ENCODE results near the gene TPK1. TPM values are rescaled to one million over a fixed set of nuclear protein-coding genes. Genes with fewer than 3 reads are reported as not detected.

Gene TPK1
- total and polyA plus RNA-seq, 2 of the 4 experiments (the other 2 are of a cell fraction): 0.38 to 1.8 TPM

GRCh38 chr7:144546782-144547181, 289.1 kb downstream of the TPK1 start:
- no peaks in the 10 kb centered on the region for H3K9me1 ChIP-seq (ENCODE audit: insufficient read depth, low read length)
- H3K4me1 ChIP-seq (ENCODE audit: control insufficient read depth, insufficient read depth, low read length): no peaks in the 10 kb centered on the region
- CTCF ChIA-PET: no interaction called here
- H4K91ac ChIP-seq (ENCODE audit: insufficient read depth, low read depth, low read length): no peak overlapping the region
- H3K4ac ChIP-seq (ENCODE audit: low read depth, low read length): no peak overlapping the region
- no peak overlapping the region for H2BK120ac ChIP-seq (ENCODE audit: low read depth, low read length)
- WGBS, 2 experiments (ENCODE audit: extremely low coverage in 2 of 2, insufficient read length in 1 of 2): no CpG with 5 or more reads among the region's 2 CpGs
- ATAC-seq (ENCODE audit: low read depth): no peak
- no peak overlapping the region for H2BK20ac ChIP-seq (ENCODE audit: low read depth, low read length)
- no peak overlapping the region for H4K8ac ChIP-seq (ENCODE audit: low read depth in 2 of 2, low read length in 2 of 2)
- H3K23ac ChIP-seq (ENCODE audit: low read depth, low read length): no peak overlapping the region
- dilution Hi-C loops (cut with HindIII; ENCODE audit: low sequenced_read_pairs, unreplicated experiment): no loop called here
- no peak overlapping the region for H3K14ac ChIP-seq (replicated peaks; ENCODE audit: low read depth, low read length)
- no peaks in the 10 kb centered on the region for H3K27me3 ChIP-seq (ENCODE audit: control insufficient read depth, insufficient read depth, low read length)
- peaks cover 11% of the 10 kb centered on the region for H3K9me3 ChIP-seq (ENCODE audit: control insufficient read depth, insufficient read depth, low read length)
- no peaks in the 10 kb centered on the region for H4K20me1 ChIP-seq (ENCODE audit: insufficient read depth, low read length)
- no peak overlapping the region for H2AK5ac ChIP-seq (ENCODE audit: low read depth, low read length)
- no peak overlapping the region for H2BK5ac ChIP-seq (ENCODE audit: low read depth, low read length, poor library complexity, severe bottlenecking)
- no peak overlapping the region for H3K56ac ChIP-seq (ENCODE audit: extremely low read depth, insufficient read depth, low read length)
- H4K5ac ChIP-seq (ENCODE audit: low read depth, low read length): no peak overlapping the region
- no peak overlapping the region for H2AK9ac ChIP-seq (replicated peaks; ENCODE audit: low read depth, low read length, poor library complexity)
- POLR2A ChIA-PET (ENCODE audit: unreplicated experiment): no interaction called here
- H2BK15ac ChIP-seq (ENCODE audit: low read depth, low read length): no peak overlapping the region
- H2AFZ ChIP-seq (replicated peaks; ENCODE audit: low read length, poor library complexity): no peak overlapping the region
- no peak for DNase-seq
- no peak overlapping the region for H3K4me3 ChIP-seq (ENCODE audit: insufficient read depth, low read depth, low read length)
- no TSS peak for BruUV-seq (replicated peaks)
- no peak overlapping the region for H3K18ac ChIP-seq (ENCODE audit: low read depth, low read length)
- no peaks in the 10 kb centered on the region for H3K36me3 ChIP-seq (ENCODE audit: control insufficient read depth, insufficient read depth, low read length)
- H3K9ac ChIP-seq (ENCODE audit: low read depth, low read length): no peak overlapping the region
- H3K79me1 ChIP-seq (ENCODE audit: low read depth in 1 of 2, low read length in 2 of 2): no peaks in the 10 kb centered on the region
- no peak overlapping the region for H3K4me2 ChIP-seq (ENCODE audit: low read depth, low read length)
- intact Hi-C loops (cut with micrococcal nuclease): no loop called here
- in situ Hi-C loops (cut with MboI; ENCODE audit: low sequenced_read_pairs): no loop called here
- no peak overlapping the region for H3K27ac ChIP-seq (ENCODE audit: insufficient read depth, low read length)
- TF ChIP-seq CEBPB (IDR thresholded peaks at IDR 0.05; ENCODE audit: low read depth, low read length) (no peak), POLR2A (IDR thresholded peaks at IDR 0.05; ENCODE audit: low read depth, low read length) (no peak), BHLHE40 (IDR thresholded peaks at IDR 0.05; ENCODE audit: low read depth, low read length) (no peak), MAFK (IDR thresholded peaks at IDR 0.05; ENCODE audit: low read depth, low read length) (no peak), FOS (IDR thresholded peaks at IDR 0.05; ENCODE audit: low read depth, low read length) (no peak), MXI1 (IDR thresholded peaks at IDR 0.05; ENCODE audit: borderline replicate concordance, low read depth, low read length) (no peak), RAD21 (IDR thresholded peaks at IDR 0.05; ENCODE audit: low read length) (no peak), SMC3 (IDR thresholded peaks at IDR 0.05; ENCODE audit: low read depth, low read length) (no peak), RFX5 (IDR thresholded peaks at IDR 0.05; ENCODE audit: low read depth, low read length) (no peak), CHD1 (IDR thresholded peaks at IDR 0.05; ENCODE audit: low read depth, low read length) (no peak), MAZ (IDR thresholded peaks at IDR 0.05; ENCODE audit: borderline replicate concordance, low read depth, low read length) (no peak), RCOR1 (IDR thresholded peaks at IDR 0.05; ENCODE audit: insufficient replicate concordance, low read length) (no peak), USF2 (IDR thresholded peaks at IDR 0.05; ENCODE audit: low read depth, low read length) (no peak), NFE2L2 (IDR thresholded peaks at IDR 0.05; ENCODE audit: low read depth, low read length) (no peak)
- TF ChIP-seq, protein P1, sequence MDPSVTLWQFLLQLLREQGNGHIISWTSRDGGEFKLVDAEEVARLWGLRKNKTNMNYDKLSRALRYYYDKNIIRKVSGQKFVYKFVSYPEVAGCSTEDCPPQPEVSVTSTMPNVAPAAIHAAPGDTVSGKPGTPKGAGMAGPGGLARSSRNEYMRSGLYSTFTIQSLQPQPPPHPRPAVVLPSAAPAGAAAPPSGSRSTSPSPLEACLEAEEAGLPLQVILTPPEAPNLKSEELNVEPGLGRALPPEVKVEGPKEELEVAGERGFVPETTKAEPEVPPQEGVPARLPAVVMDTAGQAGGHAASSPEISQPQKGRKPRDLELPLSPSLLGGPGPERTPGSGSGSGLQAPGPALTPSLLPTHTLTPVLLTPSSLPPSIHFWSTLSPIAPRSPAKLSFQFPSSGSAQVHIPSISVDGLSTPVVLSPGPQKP (IDR thresholded peaks at IDR 0.05; ENCODE audit: borderline replicate concordance, low read depth, low read length): no peak
